Kidney (tissue), 14 donors: Measurements from ENCODE around the gene CUL1. TPM values are rescaled to one million over a fixed set of nuclear protein-coding genes. Genes with fewer than 3 reads are reported as not detected.

Source experiments
- DNase-seq, 5 donors: peaks; one replicate each; pipeline ENCODE4 v3.0.0-alpha.2; 2013 to 2020
- FAIRE-seq: peaks from 2 replicates; lab custom pipeline; 2012; peaks lifted over from hg19 to GRCh38; lab: Jason Lieb, UNC
- H3K27ac ChIP-seq, 2 donors: one replicate each; pipeline ENCODE4 v1.7.0; 2013; ENCODE audit warnings: low read depth in 2 of 2, low read length in 2 of 2, inconsistent platforms in 1 of 2
- H3K27me3 ChIP-seq: one replicate; pipeline ENCODE4 v1.7.1; 2013; ENCODE audit warnings: low read length, inconsistent platforms; ENCODE audit not compliant: control insufficient read depth, insufficient read depth
- H3K36me3 ChIP-seq, 3 donors: one replicate each; pipeline versions ENCODE4 v1.7.0 to v1.7.1; 2013; ENCODE audit warnings: low read length in 3 of 3, control low read depth in 1 of 3, inconsistent platforms in 1 of 3; ENCODE audit not compliant: insufficient read depth in 3 of 3, control insufficient read depth in 2 of 3
- H3K4me1 ChIP-seq, 3 donors: one replicate each; pipeline versions ENCODE4 v1.7.0 to v1.7.1; 2013; ENCODE audit warnings: low read length in 3 of 3, inconsistent platforms in 1 of 3, low read depth in 1 of 3; ENCODE audit not compliant: control insufficient read depth in 2 of 3, insufficient read depth in 2 of 3
- H3K4me3 ChIP-seq, 3 donors: one replicate each; pipeline versions ENCODE4 v1.7.0 to v1.8.1; 2013; ENCODE audit warnings: low read length in 3 of 3, control low read depth in 1 of 3, inconsistent platforms in 1 of 3
- H3K9ac ChIP-seq, 3 donors: one replicate each; pipeline versions ENCODE4 v1.7.0 to v1.7.1; 2013; ENCODE audit warnings: low read length in 3 of 3, control low read depth in 1 of 3, inconsistent platforms in 1 of 3
- H3K9me3 ChIP-seq, 3 donors: one replicate each; pipeline versions ENCODE4 v1.7.0 to v1.7.1; 2013; ENCODE audit warnings: low read length in 3 of 3, control low read depth in 1 of 3, inconsistent platforms in 1 of 3; ENCODE audit not compliant: control insufficient read depth in 2 of 3, insufficient read depth in 1 of 3
- intact Hi-C: fragments of 100-400 bp; cut with DNase I; formaldehyde crosslinking; loops from one replicate; pipeline ENCODE4 v1.11.1; 2022
- polyA plus RNA-seq: library from polyadenylated mRNA; stranded (reverse); fragments of 350-450 nt; fragmentation: Illumina TruSeq; extraction: RNeasy Lipid Tissue Mini Kit (QIAGEN cat#74804); gene quantifications from one replicate; pipeline ENCODE4 v1.2.3, GENCODE V29; 2014; ENCODE audit warnings: low read depth, low replicate concordance; ENCODE audit not compliant: insufficient read depth
- total RNA-seq: library from RNA; stranded (reverse); fragmentation: NEBNext Ultra II Directional; extraction: Animal tissue kit (Norgen Biotek cat#: 25700); gene quantifications from one replicate; pipeline ENCODE4 v1.2.1, GENCODE V29; 2021
- TF ChIP-seq, protein P1 (sequence below): IDR thresholded peaks from 3 replicates; pipeline ENCODE4 v1.5.1; 2012; ENCODE audit warnings: mild to moderate bottlenecking, moderate library complexity, borderline replicate concordance; ENCODE audit not compliant: insufficient read depth; ENCODE audit errors: extremely low read depth
- donor health status: control.
- donor health status: control.
- donor health status: control.
- donor health status: control.
- donor health status: control.
- donor health status: DM: yes; HTN: yes; CAD: no.
- donor health status: Normal renal cell carcinoma (clear cell type).

CUL1 gene
- total and polyA plus RNA-seq, 2 donors from 2014 or later: 23.4 to 37.6 TPM

DNA sequence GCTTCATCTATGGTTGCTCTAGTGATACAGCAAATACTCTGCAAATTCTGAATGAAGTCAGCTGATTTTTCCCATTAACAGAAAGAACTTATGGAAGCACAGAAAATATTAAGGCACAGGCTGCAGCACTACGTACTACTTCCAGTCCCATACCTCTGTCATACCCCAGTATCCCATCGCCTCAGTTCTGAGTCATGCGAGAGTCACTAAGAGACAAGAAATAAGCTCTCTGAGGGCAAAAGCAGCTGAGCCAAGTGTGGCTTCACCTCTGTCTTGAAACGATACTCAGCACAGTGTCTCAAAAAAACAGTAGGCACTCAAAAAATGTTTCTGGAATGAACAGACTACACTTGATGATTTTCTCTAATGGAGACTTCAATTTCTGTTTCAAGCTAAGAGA, 137.2 kb downstream of the CUL1 start:
- Histone ChIP-seq H3K4me3 (no peak overlapping the region), H3K36me3 (no peaks in the 10 kb centered on the region), H3K27me3 (no peaks in the 10 kb centered on the region), H3K27ac (no peak overlapping the region), H3K9me3 (no peaks in the 10 kb centered on the region), H3K4me1 (no peaks in the 10 kb centered on the region), H3K9ac (no peak overlapping the region)
- TF ChIP-seq, protein P1, sequence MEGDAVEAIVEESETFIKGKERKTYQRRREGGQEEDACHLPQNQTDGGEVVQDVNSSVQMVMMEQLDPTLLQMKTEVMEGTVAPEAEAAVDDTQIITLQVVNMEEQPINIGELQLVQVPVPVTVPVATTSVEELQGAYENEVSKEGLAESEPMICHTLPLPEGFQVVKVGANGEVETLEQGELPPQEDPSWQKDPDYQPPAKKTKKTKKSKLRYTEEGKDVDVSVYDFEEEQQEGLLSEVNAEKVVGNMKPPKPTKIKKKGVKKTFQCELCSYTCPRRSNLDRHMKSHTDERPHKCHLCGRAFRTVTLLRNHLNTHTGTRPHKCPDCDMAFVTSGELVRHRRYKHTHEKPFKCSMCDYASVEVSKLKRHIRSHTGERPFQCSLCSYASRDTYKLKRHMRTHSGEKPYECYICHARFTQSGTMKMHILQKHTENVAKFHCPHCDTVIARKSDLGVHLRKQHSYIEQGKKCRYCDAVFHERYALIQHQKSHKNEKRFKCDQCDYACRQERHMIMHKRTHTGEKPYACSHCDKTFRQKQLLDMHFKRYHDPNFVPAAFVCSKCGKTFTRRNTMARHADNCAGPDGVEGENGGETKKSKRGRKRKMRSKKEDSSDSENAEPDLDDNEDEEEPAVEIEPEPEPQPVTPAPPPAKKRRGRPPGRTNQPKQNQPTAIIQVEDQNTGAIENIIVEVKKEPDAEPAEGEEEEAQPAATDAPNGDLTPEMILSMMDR: no peak
- DNase-seq (no peak), FAIRE-seq (no peak)
- intact Hi-C loops: no loop called here

GRCh38 chr7:148838905-148839304, 140.2 kb downstream of the CUL1 start:
- DNase-seq (no peak), FAIRE-seq (no peak)
- TF ChIP-seq, protein P1: no peak
- Histone ChIP-seq H3K27ac (no peak overlapping the region), H3K4me3 (no peak overlapping the region), H3K27me3 (no peaks in the 10 kb centered on the region), H3K9me3 (no peaks in the 10 kb centered on the region), H3K36me3 (no peaks in the 10 kb centered on the region), H3K4me1 (no peaks in the 10 kb centered on the region), H3K9ac (no peak overlapping the region)
- intact Hi-C loops: no loop called here

GRCh38 chr7:148847815-148848734, 149.4 kb downstream of the CUL1 start:
- no peaks in the 10 kb centered on the region for H3K27me3 ChIP-seq
- H3K36me3 ChIP-seq: no peaks in the 10 kb centered on the region
- no peak overlapping the region for H3K27ac ChIP-seq
- TF ChIP-seq, protein P1: no peak
- FAIRE-seq (no peak), DNase-seq (no peak)
- no peaks in the 10 kb centered on the region for H3K9me3 ChIP-seq
- H3K9ac ChIP-seq: no peak overlapping the region
- no peak overlapping the region for H3K4me3 ChIP-seq
- intact Hi-C loops: no loop called here
- H3K4me1 ChIP-seq: no peaks in the 10 kb centered on the region
